Activated gamma-delta T cell treated with anti-CD3 and anti-CD28 coated beads, Interleukin-2, amount 50 U/mL, for 16 hours (primary cell): ENCODE data around the gene EFL1.
A peak's percentile ranks its signal among the peaks of the same experiment; 100 is the strongest.
"Not testable (repeated sequence)": the region's sequence is repeated elsewhere in the genome, so short reads cannot be mapped to it uniquely, and the experiment has no call there.

ENCODE experiments used
- DNase-seq: peaks from one replicate; pipeline ENCODE4 v3.0.0-alpha.2; 2020; ENCODE audit warnings: low read depth

EFL1 gene

DNA sequence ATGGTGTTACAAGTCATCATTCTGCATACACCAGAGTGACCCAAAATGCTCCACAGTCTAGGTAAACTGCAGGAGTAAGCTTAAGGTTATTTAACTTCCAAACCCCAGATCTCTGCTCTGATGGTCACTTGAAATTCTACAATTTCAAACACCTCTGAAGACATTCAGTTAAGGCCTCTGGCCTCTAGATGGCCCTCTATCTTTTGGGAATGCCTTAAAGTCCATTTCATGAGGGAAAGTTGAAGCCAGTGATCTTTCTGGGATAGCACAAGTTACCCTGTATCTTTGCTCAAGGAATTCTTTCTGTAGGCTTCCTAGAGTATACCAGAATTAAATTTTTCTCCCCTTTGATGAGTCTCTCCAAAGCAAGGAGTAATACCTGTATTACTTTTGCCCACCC, 18.7 kb upstream of the EFL1 start:
- not testable (repeated sequence) for DNase-seq

DNA sequence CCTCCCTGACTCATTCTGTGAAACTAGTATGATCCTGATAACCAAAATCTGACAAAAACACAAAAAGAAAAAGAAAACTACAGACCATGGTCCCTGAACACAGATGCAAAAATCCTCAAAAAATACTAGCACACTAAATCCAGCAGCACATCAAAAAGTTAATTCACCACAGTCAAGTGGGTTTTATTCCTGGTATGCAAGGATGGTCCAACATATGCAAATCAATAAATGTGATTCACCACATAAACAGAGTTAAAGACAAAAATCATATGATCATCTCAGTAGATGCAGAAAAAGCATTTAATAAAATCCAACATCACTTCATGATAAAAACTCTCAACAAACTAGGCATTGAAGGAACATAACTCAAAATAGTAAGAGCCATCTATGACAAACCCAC, 12.9 kb upstream of the EFL1 start:
- DNase-seq, result no peak

DNA sequence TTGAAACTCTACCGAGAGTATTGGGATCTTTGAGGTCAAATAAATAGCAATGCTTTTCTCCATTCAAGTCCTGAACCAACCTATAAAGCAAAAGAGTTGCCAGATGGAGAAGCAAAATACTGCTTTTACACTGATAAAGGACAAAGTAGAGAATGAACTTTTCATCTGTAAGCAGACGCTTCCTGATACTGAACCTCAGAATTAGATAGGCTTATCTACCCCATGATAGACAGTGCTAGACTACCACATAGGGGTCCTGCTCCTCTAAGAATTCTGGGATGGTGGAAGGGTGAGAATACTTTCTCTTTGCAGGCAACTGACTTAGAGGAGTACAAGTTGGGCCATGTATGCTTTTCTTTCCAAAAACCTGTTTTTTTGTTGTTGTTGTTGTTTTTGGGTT, 9.6 kb upstream of the EFL1 start:
- DNase-seq, result no peak

DNA sequence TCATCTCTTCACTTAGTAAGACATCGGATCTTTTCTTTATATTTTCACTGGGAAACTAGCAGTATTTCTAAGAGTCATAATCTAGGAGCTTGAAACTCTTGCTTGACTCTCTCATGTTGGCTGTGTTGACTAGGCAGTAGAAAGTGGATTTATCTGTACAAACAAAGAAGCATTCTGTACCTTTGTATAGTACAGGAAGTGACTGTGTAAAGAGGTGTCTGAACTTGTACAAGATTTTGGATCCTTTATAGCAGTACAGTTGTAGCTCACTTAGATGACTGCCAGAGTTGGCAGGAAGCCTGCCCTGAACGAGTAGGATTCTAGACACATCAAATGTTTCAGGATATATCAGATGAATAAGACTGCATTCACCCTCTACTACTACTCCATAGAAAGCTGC, 5.9 kb upstream of the EFL1 start:
- not testable (repeated sequence) for DNase-seq

DNA sequence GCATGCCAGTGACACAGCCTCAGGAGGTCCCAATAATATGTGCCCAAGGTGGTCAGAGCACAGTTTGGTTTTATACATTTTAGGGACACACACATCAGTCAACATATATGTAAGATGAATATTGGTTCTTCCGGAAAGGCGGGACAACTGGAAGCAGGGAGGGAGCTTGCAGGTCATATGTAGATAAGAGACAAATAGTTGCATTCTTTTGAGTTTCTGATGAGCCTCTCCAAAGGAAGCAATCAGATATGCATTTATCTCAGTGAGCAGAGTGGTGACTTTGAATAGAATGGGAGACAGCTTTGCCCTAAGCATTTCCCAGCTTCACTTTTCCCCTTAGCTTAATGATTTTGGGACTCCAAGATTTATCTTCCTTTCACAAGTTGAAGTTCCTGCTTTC, 4.6 kb upstream of the EFL1 start:
- not testable (repeated sequence) for DNase-seq

DNA sequence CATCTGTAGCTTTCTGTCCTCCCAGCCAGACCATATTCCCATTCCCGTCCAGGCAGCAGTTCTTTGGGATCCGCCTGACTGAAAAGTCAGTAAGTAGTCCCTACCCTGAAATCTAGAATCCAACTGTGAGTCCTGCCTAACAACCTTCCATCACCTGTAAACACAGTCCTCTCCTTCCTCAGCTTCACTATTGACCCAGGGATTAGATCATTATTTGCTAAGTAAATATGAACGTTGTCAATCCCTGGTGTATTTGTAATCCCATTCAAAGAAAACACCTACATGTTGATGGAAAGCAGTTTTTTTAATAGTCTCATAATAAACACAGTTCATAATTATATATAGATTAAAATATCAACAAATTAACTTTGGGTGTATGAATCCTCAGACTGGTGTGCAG, 816 bp upstream of the EFL1 start:
- DNase-seq, result no peak

DNA sequence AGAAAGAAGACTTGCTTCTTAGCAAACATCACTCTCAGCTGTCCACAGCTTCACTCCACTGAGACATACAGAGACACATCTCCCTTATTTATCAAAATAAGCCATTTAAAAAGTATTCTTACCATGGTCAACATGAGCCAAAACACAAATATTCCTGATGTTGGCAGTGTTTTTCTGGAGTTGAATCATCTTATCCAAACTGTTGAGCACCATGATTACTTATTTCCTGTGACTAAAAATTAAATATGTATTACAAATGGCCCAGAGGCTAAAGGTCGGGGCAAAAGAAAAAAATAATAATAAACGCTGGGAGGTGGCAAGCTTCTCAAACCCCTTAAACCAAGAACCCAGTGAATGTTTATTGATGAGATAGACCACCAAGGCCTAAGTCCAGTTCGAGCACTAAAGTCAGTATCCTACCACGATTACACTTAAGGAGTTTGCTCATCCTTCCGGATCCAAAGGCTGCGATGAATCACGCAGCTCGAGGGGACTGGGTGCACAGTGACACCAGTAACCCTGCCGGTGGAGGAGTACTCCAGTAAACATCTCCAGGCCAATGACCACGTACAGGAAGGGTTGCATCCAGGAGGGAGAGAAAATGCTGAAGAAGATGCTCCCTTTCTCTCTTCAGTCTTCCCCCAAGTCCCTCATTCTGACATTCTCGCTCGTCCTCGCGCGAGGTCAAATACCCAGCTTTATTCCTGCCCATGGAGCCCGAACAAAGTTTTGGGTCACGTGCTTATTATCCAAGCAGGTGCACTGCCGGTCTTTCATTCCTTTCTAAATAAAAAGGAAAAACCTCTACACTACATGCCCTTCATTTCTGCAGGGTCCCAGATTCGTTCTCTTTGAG, 740 bp downstream of the EFL1 start:
- not testable (repeated sequence) for DNase-seq

DNA sequence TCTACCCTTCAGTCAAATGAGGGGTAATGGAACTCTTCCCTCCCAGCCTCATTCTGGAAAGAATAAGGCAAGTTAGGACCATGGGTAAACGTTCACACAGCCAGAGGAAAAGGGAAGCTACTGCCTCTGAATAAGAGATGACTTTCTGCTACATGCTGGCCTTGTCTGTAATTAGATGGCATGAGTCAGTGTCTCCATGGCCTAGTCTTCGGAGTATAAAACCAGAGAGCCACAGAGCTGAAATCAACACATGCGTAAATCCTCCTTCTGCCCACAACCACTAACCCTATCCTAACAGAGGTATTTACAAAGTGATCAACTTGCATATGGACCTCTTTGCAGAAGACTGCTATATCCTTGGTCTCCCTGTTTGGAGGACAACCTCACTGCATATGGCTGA, 14.3 kb downstream of the EFL1 start:
- DNase-seq, result not testable (repeated sequence)

DNA sequence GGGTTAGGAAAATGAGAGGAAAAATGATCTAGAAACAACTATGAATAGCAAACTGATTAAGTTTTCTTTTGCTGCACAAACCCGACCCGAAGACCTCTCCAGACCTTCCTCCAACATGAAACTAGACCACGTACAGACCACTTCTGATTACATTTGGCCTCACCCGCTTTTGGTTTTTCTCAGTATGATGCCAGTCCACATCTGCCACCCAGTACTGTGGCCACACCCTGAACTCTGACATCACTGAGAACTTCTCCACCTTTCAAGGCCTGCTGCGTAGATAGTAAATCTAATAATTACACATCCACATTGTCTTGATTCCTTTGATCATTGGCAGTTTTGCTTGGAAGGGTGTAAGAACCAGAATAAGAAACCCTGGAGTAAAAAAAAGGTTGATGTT, 16.6 kb downstream of the EFL1 start:
- not testable (repeated sequence) for DNase-seq

DNA sequence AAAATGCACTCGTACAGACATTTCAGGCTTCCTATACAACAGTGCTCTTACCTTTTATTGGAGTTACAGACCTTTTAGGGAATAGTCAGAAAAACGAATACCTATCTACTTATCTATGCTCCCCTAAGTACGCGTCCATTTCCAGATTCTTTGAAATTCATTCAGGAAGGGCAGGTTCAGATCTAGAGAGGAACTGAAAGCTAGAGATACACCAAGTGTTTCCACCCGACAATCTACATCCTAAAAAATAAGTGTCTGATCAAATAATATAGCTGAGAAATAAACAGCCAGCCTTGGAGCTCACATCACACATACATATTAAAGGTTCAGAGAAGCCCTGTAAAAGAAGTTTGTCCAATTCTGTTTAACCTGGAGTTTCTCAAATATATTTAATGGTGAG, 18.9 kb downstream of the EFL1 start:
- DNase-seq, result not testable (repeated sequence)

DNA sequence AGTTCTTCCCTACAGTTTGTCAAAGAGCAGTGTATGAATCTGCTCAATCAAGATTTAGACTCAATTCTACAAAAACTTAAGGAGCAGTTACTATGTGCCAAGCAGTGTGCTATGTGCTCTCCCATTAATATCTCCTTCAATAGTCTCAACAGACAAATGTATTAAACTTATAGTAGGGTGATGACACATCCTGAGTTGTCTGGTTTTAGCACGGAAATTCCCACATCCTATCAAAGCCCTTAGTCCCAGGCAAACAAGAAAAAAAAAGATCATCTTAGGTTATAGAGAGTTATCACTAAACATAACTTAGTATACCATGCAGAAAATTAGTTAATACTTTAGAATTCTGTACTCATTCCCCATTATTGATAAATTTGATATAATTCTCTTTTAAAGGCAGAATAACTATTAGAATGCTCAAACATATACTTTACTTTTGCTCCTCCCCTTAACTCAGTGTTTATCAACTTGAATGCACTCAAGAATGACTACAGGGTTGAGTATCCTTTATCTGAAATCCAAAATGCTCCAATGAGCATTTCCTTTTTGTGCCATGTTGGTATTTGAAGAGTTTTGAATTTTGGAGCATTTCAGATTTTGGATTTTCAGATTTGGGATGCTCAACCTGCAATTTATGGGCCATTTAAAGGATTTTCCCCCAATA, 20.6 kb downstream of the EFL1 start:
- not testable (repeated sequence) for DNase-seq

DNA sequence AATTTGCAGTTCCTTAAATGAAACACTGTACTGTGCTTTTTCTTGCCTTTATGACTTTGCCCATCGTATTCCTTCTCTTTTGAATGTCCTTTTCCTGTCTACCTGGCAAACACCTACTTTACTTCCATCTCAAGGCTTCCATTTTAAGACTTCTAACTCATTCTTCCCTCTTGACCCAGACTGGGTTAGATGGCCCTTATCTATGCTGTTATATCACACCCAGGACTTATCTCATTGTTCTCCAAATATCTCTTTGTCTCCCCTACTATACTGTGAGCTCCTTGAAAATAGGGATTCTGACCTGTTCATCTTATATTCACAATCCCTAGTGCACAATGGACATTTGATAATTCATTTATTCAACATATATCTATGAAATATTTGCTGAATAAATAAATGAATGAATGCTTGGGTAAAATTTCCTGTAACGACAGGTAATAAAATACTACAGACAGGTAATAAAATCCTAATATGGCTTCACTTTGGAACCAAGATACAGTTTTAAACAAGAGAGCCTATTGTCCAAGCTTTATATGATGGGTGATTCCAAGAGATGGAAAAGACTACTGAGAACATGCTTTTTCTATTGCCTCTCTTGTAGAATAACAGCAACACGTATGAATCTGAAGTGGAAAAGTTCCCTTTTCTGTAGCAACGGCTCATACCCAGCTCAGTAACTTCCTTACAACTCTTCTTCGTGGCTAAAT, 22.7 kb downstream of the EFL1 start:
- DNase-seq, result no peak

DNA sequence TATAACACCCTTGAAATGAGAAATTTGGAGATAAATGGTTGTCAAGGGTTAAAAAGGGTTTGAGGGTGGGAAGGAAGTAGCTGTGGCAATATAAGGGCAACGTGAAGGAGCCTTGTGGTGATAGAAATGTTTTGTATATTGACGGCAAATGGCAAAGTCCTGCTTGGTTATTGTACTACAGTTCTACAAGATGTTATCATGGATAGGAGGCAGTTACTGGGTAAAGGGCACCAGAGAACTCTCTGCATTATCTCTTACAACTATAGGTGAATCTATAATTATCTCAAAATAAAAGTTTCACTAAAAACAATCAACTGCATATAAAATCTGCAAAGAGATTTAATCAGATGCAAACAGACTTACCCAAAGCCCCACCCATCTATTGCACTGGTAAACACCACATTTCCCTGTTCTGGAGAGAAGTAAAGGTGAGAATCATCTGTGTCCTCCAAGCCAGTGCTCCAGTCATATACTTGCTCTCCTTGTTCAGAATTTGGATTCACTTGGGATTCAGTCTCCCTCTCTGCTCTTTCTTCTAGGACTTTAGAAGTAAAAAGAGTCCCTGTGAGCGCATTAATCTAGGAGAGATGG, 24.5 kb downstream of the EFL1 start:
- DNase-seq, result not testable (repeated sequence)

DNA sequence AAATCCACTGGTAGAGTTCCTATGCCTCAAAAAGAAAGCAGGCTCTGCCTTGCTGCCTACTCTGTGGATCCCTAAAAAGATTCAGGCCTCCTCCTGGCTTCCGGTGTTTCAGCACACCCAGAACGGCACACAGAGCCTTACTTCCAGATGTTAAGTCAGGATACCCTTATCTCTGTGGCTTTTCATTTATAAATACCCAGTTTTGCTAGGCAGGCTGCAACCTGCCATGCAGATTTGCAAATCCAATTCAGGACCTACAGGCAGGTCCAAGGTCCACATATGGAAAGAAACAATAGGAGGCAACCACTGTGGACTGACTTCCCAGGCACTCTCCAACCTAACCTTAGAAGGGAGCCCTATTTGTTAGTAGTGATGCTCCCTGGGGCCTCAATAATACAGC, 30.7 kb downstream of the EFL1 start:
- DNase-seq, result no peak

DNA sequence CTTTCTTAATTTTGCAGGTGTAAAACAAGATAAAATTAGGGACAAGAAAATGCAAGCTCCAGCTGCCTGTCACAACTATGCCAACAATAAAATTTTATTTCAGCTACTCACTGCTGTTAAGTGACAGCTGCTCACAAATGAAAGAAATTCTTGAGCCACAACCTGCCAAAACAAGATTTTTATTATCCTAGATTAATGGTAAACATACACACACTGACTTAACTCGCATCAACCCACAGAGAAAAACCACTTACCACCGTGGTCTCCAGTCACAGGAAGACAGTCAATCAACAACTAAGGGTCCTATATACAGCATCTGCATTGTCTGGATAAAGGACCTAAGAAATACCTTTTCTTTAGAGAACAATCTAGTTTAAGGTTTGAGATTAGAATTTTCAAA, 31.3 kb downstream of the EFL1 start:
- no peak for DNase-seq

DNA sequence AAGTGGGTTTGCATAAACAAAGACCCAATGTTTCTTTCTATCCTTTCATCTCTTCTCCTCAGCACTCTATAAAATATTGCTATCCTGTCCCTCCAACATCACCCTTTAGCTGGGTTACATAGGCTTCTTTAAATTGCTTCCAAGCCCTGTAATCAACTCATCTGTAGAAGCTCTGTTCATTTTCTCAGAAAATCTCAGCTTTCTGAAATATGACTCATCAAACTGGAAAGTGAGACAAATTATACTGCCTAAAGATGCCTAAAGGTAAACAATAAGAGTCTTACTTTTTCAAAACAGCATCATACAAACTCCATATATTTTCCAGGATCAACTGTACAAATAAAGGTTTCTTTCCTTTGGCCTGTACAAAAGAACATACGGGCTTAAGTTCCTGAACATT, 33.8 kb downstream of the EFL1 start:
- no peak for DNase-seq

DNA sequence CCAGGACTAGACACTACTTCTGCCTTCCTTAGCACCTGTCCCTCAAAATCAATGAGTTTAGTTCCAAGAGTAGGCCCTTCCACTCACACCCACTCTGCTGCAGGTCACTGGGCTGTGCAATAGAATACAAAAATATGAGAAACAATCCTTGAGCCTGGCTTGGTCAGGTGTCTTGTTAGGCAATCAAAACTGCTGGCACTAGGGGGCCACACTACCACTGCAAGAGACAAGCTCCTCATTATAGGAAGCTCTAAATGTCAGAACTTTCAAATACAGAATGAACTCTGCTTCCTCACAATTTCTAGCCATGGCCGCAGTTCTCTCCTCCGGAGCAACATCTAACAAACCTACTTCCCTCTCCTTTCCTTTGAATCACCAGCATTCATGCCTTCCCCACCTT, 41.0 kb downstream of the EFL1 start:
- peak; percentile 1 for DNase-seq

DNA sequence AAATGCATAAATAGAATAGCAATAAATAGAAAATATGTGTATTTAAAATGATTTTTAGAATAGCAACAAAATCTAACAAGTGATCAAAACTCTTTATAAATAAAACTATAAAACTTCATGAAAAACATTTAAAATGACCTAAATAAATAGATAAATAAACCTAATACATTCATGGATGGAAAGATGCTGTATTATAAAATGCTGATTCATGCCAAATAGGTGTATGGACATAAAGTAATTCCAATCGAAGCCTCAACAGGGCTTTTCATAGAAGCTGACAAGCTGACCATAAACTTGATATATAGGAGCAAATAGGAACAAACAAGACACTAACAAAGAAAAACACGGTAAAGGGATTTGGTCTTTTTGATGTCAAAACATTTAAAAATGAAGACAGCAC, 46.4 kb downstream of the EFL1 start:
- not testable (repeated sequence) for DNase-seq

DNA sequence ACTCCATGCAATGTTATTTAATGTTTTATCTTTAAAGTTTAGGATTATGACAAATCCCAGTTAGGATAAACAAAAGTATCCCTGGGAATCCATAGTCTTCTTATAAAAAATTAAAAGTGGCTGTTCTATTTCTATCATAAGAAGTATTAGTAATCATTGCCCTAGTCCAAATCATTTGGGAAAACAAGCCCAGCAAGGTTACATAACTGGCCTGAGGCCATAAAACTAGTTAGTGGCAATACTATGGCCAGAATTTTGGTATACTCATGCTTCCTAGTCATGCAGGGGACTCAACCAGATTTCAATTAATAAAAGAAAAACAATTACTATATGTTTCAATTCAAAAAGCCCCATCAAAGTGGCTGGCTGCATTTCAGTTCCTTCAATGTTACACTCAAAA, 50.3 kb downstream of the EFL1 start:
- DNase-seq, result not testable (repeated sequence)

DNA sequence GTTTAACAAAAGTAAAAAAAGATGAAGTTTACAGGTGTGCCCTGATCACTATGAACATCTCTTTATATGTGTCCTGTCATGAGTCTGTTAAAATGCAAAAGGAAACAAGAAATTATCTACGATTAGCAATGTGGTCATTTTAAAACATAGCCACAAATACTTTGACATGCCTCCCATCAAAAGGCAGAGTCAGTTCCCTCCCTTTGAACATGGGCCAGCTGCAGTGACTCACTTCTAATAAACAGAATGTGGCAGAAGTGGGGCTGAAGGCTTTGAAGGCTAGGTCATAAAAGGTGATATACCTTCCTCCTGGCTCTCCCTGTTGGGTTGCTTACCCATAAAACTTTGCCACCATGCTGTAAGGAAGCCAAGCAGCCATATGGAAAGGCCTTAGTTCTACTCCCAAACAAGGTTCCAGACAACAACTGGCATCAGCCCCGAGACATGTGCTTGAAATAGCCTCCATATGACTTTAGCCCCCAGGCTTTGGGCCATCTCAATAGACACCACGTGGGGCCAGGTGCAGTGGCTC, 52.4 kb downstream of the EFL1 start:
- not testable (repeated sequence) for DNase-seq

DNA sequence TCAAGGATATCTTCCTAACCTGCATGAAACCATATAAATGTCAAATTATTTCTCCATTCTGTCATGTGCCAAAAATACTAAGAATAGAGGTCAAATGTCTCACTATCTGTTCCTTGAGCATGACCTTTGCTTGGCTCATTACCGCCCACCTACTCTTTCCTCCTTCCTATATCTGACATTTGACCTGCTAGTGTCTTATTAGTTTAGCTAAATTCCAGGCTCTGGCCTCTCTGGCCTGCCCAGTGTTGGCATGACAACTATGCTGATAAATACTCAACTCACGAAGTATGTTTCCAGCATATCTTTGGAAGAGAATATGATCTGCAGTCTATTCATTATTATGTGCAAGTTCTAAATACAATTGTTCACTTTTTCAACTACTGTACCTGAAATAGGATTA, 58.0 kb downstream of the EFL1 start:
- DNase-seq, result not testable (repeated sequence)
